Esophagus squamous epithelium (tissue), 5 donors: Measurements from ENCODE around the gene SLC7A7. TPM values are rescaled to one million over a fixed set of nuclear protein-coding genes. Genes with fewer than 3 reads are reported as not detected.
"Not testable (repeated sequence)": the region's sequence is repeated elsewhere in the genome, so short reads cannot be mapped to it uniquely, and the experiment has no call there.

Experiments
- DNase-seq: peaks from one replicate; lab custom pipeline; 2025; lab: John Stamatoyannopoulos, UW
- H3K27ac ChIP-seq, 4 donors: fragments of 200-600 bp; sonication (generic); one replicate each; pipeline ENCODE4 v1.5.1; 2016 to 2019; ENCODE audit warnings: mild to moderate bottlenecking in 1 of 4
- H3K27me3 ChIP-seq, 4 donors: fragments of 200-600 bp; sonication (generic); 1 replicate in 3 of 4; 2 replicates in 1 of 4; pipeline versions ENCODE4 v1.5.1 to v1.6.0; 2017 to 2021; ENCODE audit warnings: antibody characterized with exemption in 1 of 4
- H3K36me3 ChIP-seq, 3 donors: fragments of 200-600 bp; sonication (generic); one replicate each; pipeline ENCODE4 v1.5.1; 2016 to 2019
- H3K4me1 ChIP-seq, 3 donors: fragments of 200-600 bp; sonication (generic); one replicate each; pipeline ENCODE4 v1.5.1; 2017 to 2019
- H3K4me3 ChIP-seq, 4 donors: fragments of 200-600 bp; sonication (generic); 1 replicate in 3 of 4; 2 replicates in 1 of 4; pipeline ENCODE4 v1.5.1; 2016 to 2019; ENCODE audit warnings: mild to moderate bottlenecking in 2 of 4, moderate library complexity in 1 of 4
- H3K9me3 ChIP-seq, 3 donors: fragments of 200-600 bp; sonication (generic); one replicate each; pipeline ENCODE4 v1.5.1; 2016 to 2019
- POLR2A ChIP-seq, 4 donors: fragments of 450-650 bp; IDR thresholded peaks; one replicate each; pipeline ENCODE4 v1.6.1; 2017; ENCODE audit warnings: antibody characterized with exemption in 4 of 4, mild to moderate bottlenecking in 4 of 4, moderate library complexity in 3 of 4
- whole genome bisulfite sequencing, 2 donors: methylation state at CpG; one replicate each; pipeline ENCODE4 v1.1.5; 2018; 5-methylcytosine and 5-hydroxymethylcytosine counted together
- intact Hi-C: fragments of 100-400 bp; cut with DNase I; formaldehyde crosslinking; loops from one replicate; pipeline ENCODE4 v1.15.0; 2022
- total RNA-seq, 4 donors: library from RNA; depleted of rRNA; stranded (reverse); fragments of >200 nt; gene quantifications; one replicate each; pipeline ENCODE4 v1.1.0, GENCODE V29; 2016
- TF ChIP-seq, protein P1 (sequence below), 6 experiments: fragments of 450-650 bp in 4 of 6; fragments of 200-600 bp in 2 of 6; sonication (generic) in 2 of 6; IDR thresholded peaks; one replicate each; pipeline ENCODE4 v1.5.1; 2016 to 2019; ENCODE audit warnings: antibody characterized with exemption in 6 of 6, mild to moderate bottlenecking in 4 of 6, moderate library complexity in 4 of 6
- donor health status: DM: yes; HTN: yes; CAD: no.

The SLC7A7 gene
- total RNA-seq, 4 donors from 2014 or later = 2.5 to 12.6 (median 7.8) TPM; not detected in 1

- no peak for DNase-seq
- 77 to 100% methylated on average over 1 to 4 of the region's 4 CpGs for WGBS, 2 donors
- H3K36me3 ChIP-seq = no peaks in the 10 kb centered on the region
- no peak overlapping the region for H3K27ac ChIP-seq
- H3K4me3 ChIP-seq = peak overlapping the region in 1 of 4 donors; percentile 10
- no peaks in the 10 kb centered on the region for H3K9me3 ChIP-seq
- peaks cover 0 to 8% (median 0%) of the 10 kb centered on the region in 4 donors for H3K27me3 ChIP-seq
- TF ChIP-seq, protein P1, sequence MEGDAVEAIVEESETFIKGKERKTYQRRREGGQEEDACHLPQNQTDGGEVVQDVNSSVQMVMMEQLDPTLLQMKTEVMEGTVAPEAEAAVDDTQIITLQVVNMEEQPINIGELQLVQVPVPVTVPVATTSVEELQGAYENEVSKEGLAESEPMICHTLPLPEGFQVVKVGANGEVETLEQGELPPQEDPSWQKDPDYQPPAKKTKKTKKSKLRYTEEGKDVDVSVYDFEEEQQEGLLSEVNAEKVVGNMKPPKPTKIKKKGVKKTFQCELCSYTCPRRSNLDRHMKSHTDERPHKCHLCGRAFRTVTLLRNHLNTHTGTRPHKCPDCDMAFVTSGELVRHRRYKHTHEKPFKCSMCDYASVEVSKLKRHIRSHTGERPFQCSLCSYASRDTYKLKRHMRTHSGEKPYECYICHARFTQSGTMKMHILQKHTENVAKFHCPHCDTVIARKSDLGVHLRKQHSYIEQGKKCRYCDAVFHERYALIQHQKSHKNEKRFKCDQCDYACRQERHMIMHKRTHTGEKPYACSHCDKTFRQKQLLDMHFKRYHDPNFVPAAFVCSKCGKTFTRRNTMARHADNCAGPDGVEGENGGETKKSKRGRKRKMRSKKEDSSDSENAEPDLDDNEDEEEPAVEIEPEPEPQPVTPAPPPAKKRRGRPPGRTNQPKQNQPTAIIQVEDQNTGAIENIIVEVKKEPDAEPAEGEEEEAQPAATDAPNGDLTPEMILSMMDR (IDR thresholded peaks at IDR 0.05) = no peak
- no peak for TF ChIP-seq POLR2A (IDR thresholded peaks at IDR 0.05)
- intact Hi-C loops = no loop called here
- peaks cover 0 to 10% (median 4%) of the 10 kb centered on the region in 3 donors for H3K4me1 ChIP-seq
These were observed 2.5 kb downstream of the SLC7A7 start for GRCh38 chr14:22812744-22813143.

- intact Hi-C loops = no loop called here
- 45 to 50% methylated on average over 2 of the region's 2 CpGs for WGBS, 2 donors
- no peak overlapping the region for H3K27ac ChIP-seq
- no peaks in the 10 kb centered on the region for H3K36me3 ChIP-seq
- DNase-seq = no peak
- H3K9me3 ChIP-seq = no peaks in the 10 kb centered on the region
- TF ChIP-seq POLR2A (IDR thresholded peaks at IDR 0.05) = no peak
- TF ChIP-seq, protein P1 (IDR thresholded peaks at IDR 0.05) = no peak
- H3K27me3 ChIP-seq = peaks cover 0 to 8% (median 0%) of the 10 kb centered on the region in 4 donors
- H3K4me3 ChIP-seq = no peak overlapping the region
- peaks cover 0 to 6% (median 0%) of the 10 kb centered on the region in 3 donors for H3K4me1 ChIP-seq
These were observed 3.5 kb downstream of the SLC7A7 start for GRCh38 chr14:22811722-22812121.

GRCh38 chr14:22808388-22809209 is 6.6 kb downstream of the SLC7A7 start:
- H3K4me3 ChIP-seq = no peak overlapping the region
- no peaks in the 10 kb centered on the region for H3K9me3 ChIP-seq
- WGBS, 2 donors = 81 to 82% methylated on average over 5 of the region's 5 CpGs
- H3K4me1 ChIP-seq = no peaks in the 10 kb centered on the region
- no peak overlapping the region for H3K27ac ChIP-seq
- DNase-seq = no peak
- TF ChIP-seq, protein P1 (IDR thresholded peaks at IDR 0.05) = no peak
- TF ChIP-seq POLR2A (IDR thresholded peaks at IDR 0.05) = no peak
- H3K36me3 ChIP-seq = no peaks in the 10 kb centered on the region
- H3K27me3 ChIP-seq = peaks cover 0 to 5% (median 0%) of the 10 kb centered on the region in 4 donors
- intact Hi-C loops = no loop called here

GRCh38 chr14:22807432-22808087 is 7.7 kb downstream of the SLC7A7 start:
- Histone ChIP-seq H3K4me3 (no peak overlapping the region), H3K9me3 (no peaks in the 10 kb centered on the region), H3K4me1 (no peaks in the 10 kb centered on the region), H3K36me3 (no peaks in the 10 kb centered on the region), H3K27me3 (no peaks in the 10 kb centered on the region), H3K27ac (no peak overlapping the region)
- TF ChIP-seq POLR2A (IDR thresholded peaks at IDR 0.05) = no peak
- TF ChIP-seq, protein P1 (IDR thresholded peaks at IDR 0.05) = no peak
- intact Hi-C loops = no loop called here
- 66 to 75% methylated on average over 6 to 12 of the region's 13 CpGs for WGBS, 2 donors
- no peak for DNase-seq

- H3K27ac ChIP-seq, H3K36me3 ChIP-seq, intact Hi-C loops, H3K9me3 ChIP-seq, H3K27me3 ChIP-seq, H3K4me1 ChIP-seq, DNase-seq, H3K4me3 ChIP-seq: not testable (repeated sequence)
- WGBS, 2 donors = 84 to 96% methylated on average over 4 of the region's 4 CpGs
These were observed 10.0 kb downstream of the SLC7A7 start for GRCh38 chr14:22805235-22805634.
